MM.1S (cell line): ENCODE results near the gene KIF16B.

Experiments
- DNase-seq: peaks from one replicate; pipeline ENCODE4 v3.0.0-alpha.2; 2015
- H2AFZ ChIP-seq: fragments of 300-600 bp; sonication (generic); 2 replicates; pipeline ENCODE4 v1.6.0; 2016; ENCODE audit warnings: antibody characterized with exemption, low read length
- H3F3A ChIP-seq: fragments of 300-600 bp; sonication (generic); 2 replicates; pipeline ENCODE4 v1.6.1; 2016; ENCODE audit warnings: mild to moderate bottlenecking, antibody characterized with exemption, low read length, moderate library complexity, mixed read lengths; ENCODE audit not compliant: insufficient read depth
- H3K27ac ChIP-seq: fragments of 300-600 bp; sonication (generic); 2 replicates; pipeline ENCODE4 v1.5.1; 2016; ENCODE audit warnings: mild to moderate bottlenecking, low read length
- H3K27me3 ChIP-seq: fragments of 300-600 bp; sonication (generic); replicated peaks from 2 replicates; pipeline ENCODE4 v1.6.0; 2016; ENCODE audit warnings: low read length; ENCODE audit not compliant: insufficient read depth
- H3K36me3 ChIP-seq: fragments of 300-600 bp; sonication (generic); replicated peaks from 2 replicates; pipeline ENCODE4 v1.6.1; 2016; ENCODE audit warnings: mild to moderate bottlenecking, low read length, mixed read lengths; ENCODE audit not compliant: insufficient read depth
- H3K4me1 ChIP-seq: fragments of 300-600 bp; sonication (generic); 2 replicates; pipeline ENCODE4 v1.6.1; 2016; ENCODE audit warnings: low read length, mixed read lengths
- H3K4me2 ChIP-seq: fragments of 300-600 bp; sonication (generic); 2 replicates; pipeline ENCODE4 v1.6.0; 2016; ENCODE audit warnings: low read depth, low read length
- H3K4me3 ChIP-seq: fragments of 300-600 bp; sonication (generic); 2 replicates; pipeline ENCODE4 v1.5.1; 2016; ENCODE audit warnings: low read length, mixed read lengths
- H3K79me2 ChIP-seq: fragments of 300-600 bp; sonication (generic); 2 replicates; pipeline ENCODE4 v1.6.1; 2016; ENCODE audit warnings: mixed run types, low read length, mixed read lengths
- H3K9ac ChIP-seq: fragments of 300-600 bp; sonication (generic); 2 replicates; pipeline ENCODE4 v1.6.1; 2016; ENCODE audit warnings: low read length, mixed read lengths
- H3K9me2 ChIP-seq: fragments of 300-600 bp; sonication (generic); replicated peaks from 2 replicates; pipeline ENCODE4 v1.6.1; 2016; ENCODE audit warnings: mild to moderate bottlenecking, low read length, mixed read lengths; ENCODE audit not compliant: insufficient read depth
- H3K9me3 ChIP-seq: fragments of 300-600 bp; sonication (generic); replicated peaks from 2 replicates; pipeline ENCODE4 v1.6.1; 2016; ENCODE audit warnings: mild to moderate bottlenecking, low read length, mixed read lengths; ENCODE audit not compliant: insufficient read depth
- H4K20me1 ChIP-seq: fragments of 300-600 bp; sonication (generic); 2 replicates; pipeline ENCODE4 v1.6.1; 2016; ENCODE audit warnings: mild to moderate bottlenecking, low read length, moderate library complexity, mixed read lengths; ENCODE audit not compliant: insufficient read depth
- EZH2 ChIP-seq: fragments of 300-600 bp; sonication (generic); optimal IDR thresholded peaks from 2 replicates; pipeline ENCODE3; 2017; ENCODE audit warnings: low read depth, mild to moderate bottlenecking, antibody characterized with exemption, low read length, mixed read lengths
- EZH2phosphoT487 ChIP-seq: fragments of 300-600 bp; sonication (generic); IDR thresholded peaks from 2 replicates; pipeline ENCODE4 v1.6.1; 2018; ENCODE audit warnings: antibody characterized with exemption, low read length
- TF ChIP-seq, protein P1 (sequence below): fragments of 300-600 bp; sonication (generic); IDR thresholded peaks from 2 replicates; pipeline ENCODE4 v1.5.1; 2016; ENCODE audit warnings: antibody characterized with exemption, low read length, mixed read lengths

Gene KIF16B

DNA sequence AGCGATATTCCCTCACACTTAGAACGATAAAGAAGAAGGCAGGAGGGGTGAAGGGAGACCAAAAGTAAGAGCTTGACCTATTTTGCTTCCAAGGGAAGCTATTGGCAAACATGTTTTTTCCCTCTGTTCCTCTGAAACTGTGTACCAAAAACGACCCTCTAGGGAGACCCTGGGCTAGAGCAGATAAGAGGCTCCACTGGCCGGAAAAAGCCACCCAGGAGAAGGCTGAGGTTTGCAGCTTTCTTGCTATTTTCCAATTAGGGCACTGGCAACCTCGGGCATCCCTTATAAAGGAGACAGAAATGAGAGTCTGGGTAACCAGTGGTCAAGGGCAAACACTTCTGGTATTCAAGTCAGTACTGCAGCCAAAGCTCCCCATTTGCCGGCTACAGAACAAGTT, 168.0 kb downstream of the KIF16B start:
- Histone ChIP-seq H3K4me2 (no peak overlapping the region), H3K4me1 (no peaks in the 10 kb centered on the region), H3F3A (no peaks in the 10 kb centered on the region), H3K27me3 (no peaks in the 10 kb centered on the region), H4K20me1 (no peaks in the 10 kb centered on the region), H3K9ac (no peak overlapping the region), H3K27ac (no peak overlapping the region), H2AFZ (no peak overlapping the region), H3K4me3 (no peak overlapping the region), H3K9me2 (no peaks in the 10 kb centered on the region), H3K79me2 (no peaks in the 10 kb centered on the region), H3K36me3 (no peaks in the 10 kb centered on the region), H3K9me3 (no peaks in the 10 kb centered on the region)
- no peak for TF ChIP-seq EZH2phosphoT487
- TF ChIP-seq, protein P1, sequence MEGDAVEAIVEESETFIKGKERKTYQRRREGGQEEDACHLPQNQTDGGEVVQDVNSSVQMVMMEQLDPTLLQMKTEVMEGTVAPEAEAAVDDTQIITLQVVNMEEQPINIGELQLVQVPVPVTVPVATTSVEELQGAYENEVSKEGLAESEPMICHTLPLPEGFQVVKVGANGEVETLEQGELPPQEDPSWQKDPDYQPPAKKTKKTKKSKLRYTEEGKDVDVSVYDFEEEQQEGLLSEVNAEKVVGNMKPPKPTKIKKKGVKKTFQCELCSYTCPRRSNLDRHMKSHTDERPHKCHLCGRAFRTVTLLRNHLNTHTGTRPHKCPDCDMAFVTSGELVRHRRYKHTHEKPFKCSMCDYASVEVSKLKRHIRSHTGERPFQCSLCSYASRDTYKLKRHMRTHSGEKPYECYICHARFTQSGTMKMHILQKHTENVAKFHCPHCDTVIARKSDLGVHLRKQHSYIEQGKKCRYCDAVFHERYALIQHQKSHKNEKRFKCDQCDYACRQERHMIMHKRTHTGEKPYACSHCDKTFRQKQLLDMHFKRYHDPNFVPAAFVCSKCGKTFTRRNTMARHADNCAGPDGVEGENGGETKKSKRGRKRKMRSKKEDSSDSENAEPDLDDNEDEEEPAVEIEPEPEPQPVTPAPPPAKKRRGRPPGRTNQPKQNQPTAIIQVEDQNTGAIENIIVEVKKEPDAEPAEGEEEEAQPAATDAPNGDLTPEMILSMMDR, result no peak
- DNase-seq, result no peak

DNA sequence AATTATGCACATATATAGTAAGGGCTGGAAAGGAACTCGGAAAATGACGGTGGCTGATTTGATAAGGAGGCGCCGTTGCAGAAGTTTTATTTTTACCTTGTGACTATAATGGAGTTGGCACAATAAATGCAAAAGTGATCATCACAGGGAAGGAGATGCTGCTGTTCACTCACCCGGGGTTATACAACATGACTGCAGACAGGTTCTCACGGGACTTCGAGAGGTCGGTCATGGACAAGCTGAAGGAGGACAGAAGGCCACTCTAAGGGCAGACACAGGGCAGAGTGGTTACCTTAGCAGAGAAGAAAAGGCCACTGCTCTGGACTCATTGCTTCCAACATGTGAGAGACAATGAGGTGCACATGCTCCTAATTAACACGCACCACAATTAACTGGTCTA, 168.6 kb downstream of the KIF16B start:
- no peak overlapping the region for H3K4me2 ChIP-seq
- TF ChIP-seq, protein P1, result no peak
- TF ChIP-seq EZH2 (no peak), EZH2phosphoT487 (no peak)
- H4K20me1 ChIP-seq, result no peaks in the 10 kb centered on the region
- H3F3A ChIP-seq, result no peaks in the 10 kb centered on the region
- no peaks in the 10 kb centered on the region for H3K36me3 ChIP-seq
- no peaks in the 10 kb centered on the region for H3K79me2 ChIP-seq
- DNase-seq, result no peak
- H2AFZ ChIP-seq, result no peak overlapping the region
- no peak overlapping the region for H3K9ac ChIP-seq
- H3K4me1 ChIP-seq, result no peaks in the 10 kb centered on the region
- no peak overlapping the region for H3K27ac ChIP-seq
- H3K9me2 ChIP-seq, result no peaks in the 10 kb centered on the region
- H3K27me3 ChIP-seq, result no peaks in the 10 kb centered on the region
- no peaks in the 10 kb centered on the region for H3K9me3 ChIP-seq
- no peak overlapping the region for H3K4me3 ChIP-seq

DNA sequence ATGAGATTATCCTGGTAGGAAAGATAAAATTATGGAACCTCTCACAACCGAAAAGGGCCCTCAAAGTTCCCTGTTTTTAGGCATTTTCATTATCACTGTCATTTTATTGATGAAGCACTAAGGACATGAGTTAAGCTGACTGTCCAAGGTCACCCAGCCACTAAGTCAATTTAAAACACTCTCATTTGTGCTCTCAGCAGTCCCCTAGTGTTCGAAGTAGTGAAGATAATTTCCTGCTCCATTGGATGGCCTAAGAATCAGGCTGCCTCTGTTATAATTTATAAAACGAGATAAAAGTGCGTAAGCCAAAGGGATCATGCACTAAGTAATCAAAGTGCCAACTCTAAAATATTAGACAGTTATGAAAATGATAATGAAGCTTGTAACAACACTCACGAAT, 169.1 kb downstream of the KIF16B start:
- Histone ChIP-seq H3K27ac (no peak overlapping the region), H3K4me2 (no peak overlapping the region), H4K20me1 (no peaks in the 10 kb centered on the region), H3K79me2 (no peaks in the 10 kb centered on the region), H3K9ac (no peak overlapping the region), H3K9me2 (no peaks in the 10 kb centered on the region), H3K27me3 (no peaks in the 10 kb centered on the region), H3K9me3 (no peaks in the 10 kb centered on the region), H3F3A (no peaks in the 10 kb centered on the region), H2AFZ (no peak overlapping the region), H3K4me3 (no peak overlapping the region), H3K4me1 (no peaks in the 10 kb centered on the region), H3K36me3 (no peaks in the 10 kb centered on the region)
- DNase-seq, result no peak
- TF ChIP-seq EZH2phosphoT487, result no peak
- TF ChIP-seq EZH2, result no peak
- TF ChIP-seq, protein P1, result no peak

DNA sequence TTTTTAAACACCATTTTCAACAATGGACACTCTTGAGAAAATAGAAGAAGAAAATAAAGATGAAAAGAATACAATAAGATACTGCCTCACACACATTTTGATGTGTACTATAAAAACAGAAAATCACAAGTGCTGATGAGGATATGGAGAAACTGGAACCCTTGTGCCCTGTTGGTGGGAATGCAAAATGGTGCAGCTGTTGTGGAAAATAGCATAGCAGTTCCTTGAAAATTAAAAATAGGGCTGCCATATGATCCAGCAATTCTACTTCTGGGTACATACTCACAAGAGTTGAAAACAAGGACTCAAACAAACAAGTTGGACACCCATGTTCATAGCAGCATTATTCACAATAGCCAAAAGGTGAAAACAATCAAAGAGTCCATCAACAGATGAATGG, 173.0 kb downstream of the KIF16B start:
- no peak overlapping the region for H3K27ac ChIP-seq
- H3F3A ChIP-seq, result no peaks in the 10 kb centered on the region

More for the DNA sequence above, 173.0 kb downstream of the KIF16B start:
- Histone ChIP-seq H3K79me2 (no peaks in the 10 kb centered on the region), H3K9me2 (no peaks in the 10 kb centered on the region), H3K4me1 (no peaks in the 10 kb centered on the region), H2AFZ (no peak overlapping the region), H3K27me3 (no peaks in the 10 kb centered on the region), H3K4me2 (no peak overlapping the region), H3K9ac (no peak overlapping the region), H4K20me1 (no peaks in the 10 kb centered on the region), H3K4me3 (no peak overlapping the region), H3K36me3 (no peaks in the 10 kb centered on the region), H3K9me3 (no peaks in the 10 kb centered on the region)
- TF ChIP-seq EZH2phosphoT487, result no peak
- TF ChIP-seq, protein P1, result no peak
- TF ChIP-seq EZH2, result no peak
- no peak for DNase-seq
